Measurements from ENCODE around the gene FCRLA.

Gene FCRLA

GRCh38 chr1:161743231-161743630 is 36.2 kb downstream of the FCRLA start:
- Histone ChIP-seq H2AFZ (ENCODE audit: low read depth) (no peak overlapping the region), H3K4me3 (IDR thresholded peaks at IDR 0.05; ENCODE audit: insufficient read depth, low read depth, low read length) (no peak overlapping the region), H3K36me3 (ENCODE audit: insufficient read depth) (no peaks in the 10 kb centered on the region), H3K4me1 (ENCODE audit: low read depth, poor library complexity, severe bottlenecking) (peaks cover 24% of the 10 kb centered on the region), H3K4me2 (no peak overlapping the region), H3K27me3 (ENCODE audit: insufficient read depth, low read depth) (no peaks in the 10 kb centered on the region; the same call in 1 of the 2 replicates), H3K27ac (no peak overlapping the region), H3K9ac (no peak overlapping the region), H4K20me1 (ENCODE audit: insufficient read depth) (no peaks in the 10 kb centered on the region), H3K79me2 (ENCODE audit: insufficient read depth, low read depth) (no peaks in the 10 kb centered on the region)
- no peak for TF ChIP-seq CTCF (conservative IDR thresholded peaks at IDR 0.05; ENCODE audit: low read depth, low read length)

GRCh38 chr1:161747801-161748200 is 40.8 kb downstream of the FCRLA start:
- peaks cover 27% of the 10 kb centered on the region for H3K4me1 ChIP-seq (ENCODE audit: low read depth, poor library complexity, severe bottlenecking)
- H4K20me1 ChIP-seq (ENCODE audit: insufficient read depth) = no peaks in the 10 kb centered on the region
- no peak overlapping the region for H3K4me2 ChIP-seq
- peaks cover 12% of the 10 kb centered on the region; the same call in 1 of the 2 replicates for H3K36me3 ChIP-seq (ENCODE audit: insufficient read depth)
- no peak for TF ChIP-seq CTCF (conservative IDR thresholded peaks at IDR 0.05; ENCODE audit: low read depth, low read length)
- H2AFZ ChIP-seq (ENCODE audit: low read depth) = no peak overlapping the region
- H3K27me3 ChIP-seq (ENCODE audit: insufficient read depth, low read depth) = no peaks in the 10 kb centered on the region; the same call in 1 of the 2 replicates
- H3K27ac ChIP-seq = no peak overlapping the region
- no peak overlapping the region for H3K4me3 ChIP-seq (IDR thresholded peaks at IDR 0.05; ENCODE audit: insufficient read depth, low read depth, low read length)
- no peak overlapping the region for H3K9ac ChIP-seq
- H3K79me2 ChIP-seq (ENCODE audit: insufficient read depth, low read depth) = peaks cover 27% of the 10 kb centered on the region

- Histone ChIP-seq H3K27ac (peak within 1 kb of the TSS; percentile 85), H3K4me2 (peak within 1 kb of the TSS; percentile 94), H3K9ac (peak within 1 kb of the TSS; percentile 82), H3K4me3 (IDR thresholded peaks at IDR 0.05; ENCODE audit: insufficient read depth, low read depth, low read length) (peak within 1 kb of the TSS; percentile 100), H4K20me1 (ENCODE audit: insufficient read depth) (no peaks in the 10 kb centered on the region), H3K4me1 (ENCODE audit: low read depth, poor library complexity, severe bottlenecking) (peaks cover 22% of the 10 kb centered on the region), H3K79me2 (ENCODE audit: insufficient read depth, low read depth) (peaks cover 37% of the 10 kb centered on the region), H2AFZ (ENCODE audit: low read depth) (peak within 1 kb of the TSS; percentile 54), H3K36me3 (ENCODE audit: insufficient read depth) (peaks cover 32% of the 10 kb centered on the region), H3K27me3 (ENCODE audit: insufficient read depth, low read depth) (no peaks in the 10 kb centered on the region; the same call in 1 of the 2 replicates)
- peak; percentile 46; the same call in 1 of the 2 replicates for TF ChIP-seq CTCF (conservative IDR thresholded peaks at IDR 0.05; ENCODE audit: low read depth, low read length)
Observed at GRCh38 chr1:161749509-161750407, 42.7 kb downstream of the FCRLA start, which contains the start of gene DUSP12. Gene DUSP12, plus strand, starts transcription at chr1:161749786. Its CDS starts 16 bp downstream, at chr1:161749802.

- Histone ChIP-seq H3K79me2 (ENCODE audit: insufficient read depth, low read depth) (peaks cover 26% of the 10 kb centered on the region), H3K36me3 (ENCODE audit: insufficient read depth) (no peaks in the 10 kb centered on the region), H3K4me3 (IDR thresholded peaks at IDR 0.05; ENCODE audit: insufficient read depth, low read depth, low read length) (no peak overlapping the region), H3K27me3 (ENCODE audit: insufficient read depth, low read depth) (no peaks in the 10 kb centered on the region), H2AFZ (ENCODE audit: low read depth) (no peak overlapping the region), H3K9ac (no peak overlapping the region), H3K27ac (no peak overlapping the region), H3K4me2 (no peak overlapping the region; the same call in 1 of the 2 replicates), H4K20me1 (ENCODE audit: insufficient read depth) (no peaks in the 10 kb centered on the region), H3K4me1 (ENCODE audit: low read depth, poor library complexity, severe bottlenecking) (peaks cover 38% of the 10 kb centered on the region)
- TF ChIP-seq CTCF (conservative IDR thresholded peaks at IDR 0.05; ENCODE audit: low read depth, low read length) = peak; percentile 87
Observed at GRCh38 chr1:161763522-161764098, 56.6 kb downstream of the FCRLA start.

All from KMS-11 (cell line).